LNCaP clone FGC (cell line): Measurements from ENCODE around the gene C11orf97.

Experiments used
- DNase-seq: peaks from one replicate; pipeline ENCODE4 v3.0.0-alpha.2; 2011; ENCODE audit warnings: low read depth
- H3K4me3 ChIP-seq: 2 replicates; pipeline ENCODE4 v1.5.1; 2011; ENCODE audit warnings: mild to moderate bottlenecking, low read depth, low read length, control low read depth
- CTCF ChIP-seq: IDR thresholded peaks from 2 replicates; pipeline ENCODE4 v1.5.1; 2012; ENCODE audit warnings: mild to moderate bottlenecking; ENCODE audit not compliant: control insufficient read depth, insufficient read depth; ENCODE audit errors: extremely low read depth

Gene C11orf97

GRCh38 chr11:94557992-94558391, 45.7 kb downstream of the C11orf97 start:
- no peak overlapping the region for H3K4me3 ChIP-seq
- no peak for DNase-seq
- no peak for TF ChIP-seq CTCF

- no peak for DNase-seq
- no peak for TF ChIP-seq CTCF
- H3K4me3 ChIP-seq, result no peak overlapping the region
Observed at GRCh38 chr11:94558468-94558867, 46.2 kb downstream of the C11orf97 start.

- no peak for DNase-seq
- TF ChIP-seq CTCF, result no peak
- no peak overlapping the region for H3K4me3 ChIP-seq
Observed at GRCh38 chr11:94558932-94559331, 46.7 kb downstream of the C11orf97 start.

- H3K4me3 ChIP-seq, result no peak overlapping the region
- DNase-seq, result no peak
- no peak for TF ChIP-seq CTCF
Observed at GRCh38 chr11:94559361-94559760, 47.1 kb downstream of the C11orf97 start.

GRCh38 chr11:94560834-94561233, 48.6 kb downstream of the C11orf97 start:
- no peak for DNase-seq
- no peak for TF ChIP-seq CTCF

GRCh38 chr11:94563176-94563847, 51.1 kb downstream of the C11orf97 start:
- no peak for TF ChIP-seq CTCF
- no peak for DNase-seq
- H3K4me3 ChIP-seq, result no peak overlapping the region

More at GRCh38 chr11:94560834-94561233, 48.6 kb downstream of the C11orf97 start:
- no peak overlapping the region for H3K4me3 ChIP-seq

GRCh38 chr11:94563848-94564467, 51.7 kb downstream of the C11orf97 start:
- no peak for TF ChIP-seq CTCF
- no peak overlapping the region for H3K4me3 ChIP-seq
- no peak for DNase-seq
